ENCODE results near the gene TUBA4B. TPM values are rescaled to one million over a fixed set of nuclear protein-coding genes. Genes with fewer than 3 reads are reported as not detected.

The TUBA4B gene
- total RNA-seq, 1 donor from 2014 or later, result not detected

DNA sequence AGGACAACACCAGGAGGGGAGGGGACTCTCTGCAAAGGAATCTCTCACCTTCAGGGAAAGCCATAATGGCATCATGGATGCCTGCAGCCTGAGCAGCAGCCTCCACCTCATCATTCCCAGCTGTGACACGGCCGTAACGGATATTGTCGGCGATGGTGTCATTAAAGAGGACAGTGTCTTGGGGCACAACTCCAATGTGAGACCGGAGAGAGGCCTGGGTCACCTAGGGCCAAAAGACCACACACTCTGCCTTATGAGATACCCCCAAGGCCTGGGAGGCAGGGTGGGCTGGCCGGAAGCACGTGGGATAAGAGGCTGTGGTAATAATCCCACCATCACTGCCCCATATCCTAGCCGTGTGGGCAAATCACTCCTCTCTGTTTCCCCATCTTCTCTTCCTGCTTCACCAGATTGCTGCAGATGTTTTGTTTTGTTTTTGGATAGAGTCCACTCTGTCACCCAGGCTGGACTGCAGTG is 42.1 kb upstream of the TUBA4B start:
- intact Hi-C loops (cut with micrococcal nuclease), result no loop called here
- Histone ChIP-seq H3K4me1 (peaks cover 25% of the 10 kb centered on the region), H3K27me3 (ENCODE audit: low read depth) (no peaks in the 10 kb centered on the region), H3K4me3 (no peak overlapping the region), H3K9me3 (replicated peaks) (no peaks in the 10 kb centered on the region), H3K36me3 (peaks cover 72% of the 10 kb centered on the region), H3K27ac (replicated peaks) (no peak overlapping the region)
- TF ChIP-seq, protein P1, sequence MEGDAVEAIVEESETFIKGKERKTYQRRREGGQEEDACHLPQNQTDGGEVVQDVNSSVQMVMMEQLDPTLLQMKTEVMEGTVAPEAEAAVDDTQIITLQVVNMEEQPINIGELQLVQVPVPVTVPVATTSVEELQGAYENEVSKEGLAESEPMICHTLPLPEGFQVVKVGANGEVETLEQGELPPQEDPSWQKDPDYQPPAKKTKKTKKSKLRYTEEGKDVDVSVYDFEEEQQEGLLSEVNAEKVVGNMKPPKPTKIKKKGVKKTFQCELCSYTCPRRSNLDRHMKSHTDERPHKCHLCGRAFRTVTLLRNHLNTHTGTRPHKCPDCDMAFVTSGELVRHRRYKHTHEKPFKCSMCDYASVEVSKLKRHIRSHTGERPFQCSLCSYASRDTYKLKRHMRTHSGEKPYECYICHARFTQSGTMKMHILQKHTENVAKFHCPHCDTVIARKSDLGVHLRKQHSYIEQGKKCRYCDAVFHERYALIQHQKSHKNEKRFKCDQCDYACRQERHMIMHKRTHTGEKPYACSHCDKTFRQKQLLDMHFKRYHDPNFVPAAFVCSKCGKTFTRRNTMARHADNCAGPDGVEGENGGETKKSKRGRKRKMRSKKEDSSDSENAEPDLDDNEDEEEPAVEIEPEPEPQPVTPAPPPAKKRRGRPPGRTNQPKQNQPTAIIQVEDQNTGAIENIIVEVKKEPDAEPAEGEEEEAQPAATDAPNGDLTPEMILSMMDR (IDR thresholded peaks at IDR 0.05; ENCODE audit: borderline replicate concordance), result no peak
- DNase-seq, result no peak

DNA sequence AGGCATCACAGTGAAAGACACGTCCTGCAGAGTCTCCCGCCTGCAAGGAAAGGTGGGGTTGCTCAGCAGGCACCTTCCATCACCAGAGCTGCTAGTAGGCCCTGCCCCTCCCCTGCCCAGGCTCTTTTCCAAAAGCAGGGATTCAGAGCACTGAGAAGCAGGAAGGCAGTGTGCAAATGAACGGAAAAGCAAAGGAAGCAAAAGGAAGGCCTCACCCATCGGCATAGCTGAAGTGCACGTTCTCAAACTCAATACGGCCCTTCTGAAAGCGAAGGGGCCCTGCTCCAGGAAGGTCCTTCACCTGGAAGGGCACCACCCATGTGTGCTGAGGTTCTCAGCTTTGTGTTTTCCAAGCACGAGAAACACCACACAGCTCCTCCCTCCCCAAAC is 40.0 kb upstream of the TUBA4B start:
- intact Hi-C loops (cut with micrococcal nuclease), result no loop called here
- H3K27me3 ChIP-seq (ENCODE audit: low read depth), result no peaks in the 10 kb centered on the region
- TF ChIP-seq, protein P1 (IDR thresholded peaks at IDR 0.05; ENCODE audit: borderline replicate concordance), result no peak
- H3K4me3 ChIP-seq, result no peak overlapping the region
- DNase-seq, result no peak
- H3K36me3 ChIP-seq, result peaks cover 74% of the 10 kb centered on the region
- H3K27ac ChIP-seq (replicated peaks), result no peak overlapping the region
- peaks cover 25% of the 10 kb centered on the region for H3K4me1 ChIP-seq
- H3K9me3 ChIP-seq (replicated peaks), result no peaks in the 10 kb centered on the region

DNA sequence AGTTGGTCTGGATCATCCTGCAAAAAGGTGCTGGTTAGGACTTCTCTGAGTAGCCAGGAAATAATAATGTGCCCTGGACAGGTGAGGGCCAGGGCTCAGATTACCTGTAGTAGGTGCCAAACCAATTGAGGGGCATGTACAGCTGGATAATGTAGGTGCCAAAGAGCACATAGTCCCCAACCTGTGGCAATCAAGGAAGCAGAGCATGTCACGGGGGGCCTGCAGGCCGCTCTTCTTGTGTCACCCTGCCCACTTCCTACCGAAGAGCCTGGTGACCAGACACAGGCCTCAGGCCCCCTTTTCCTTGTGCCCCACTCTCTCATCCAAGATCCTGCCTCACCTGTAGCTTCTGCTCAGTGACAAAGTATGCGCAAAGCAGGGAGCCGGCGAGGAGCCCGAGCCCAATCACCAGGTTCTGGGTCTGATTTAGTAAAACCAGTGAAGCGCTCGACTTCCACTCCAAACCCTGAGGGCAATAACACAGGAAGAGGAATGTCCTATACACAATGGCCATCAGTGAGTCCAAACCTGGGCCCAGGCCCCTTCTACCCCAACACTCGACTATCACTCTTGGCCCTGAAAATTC is 39.5 kb upstream of the TUBA4B start:
- H3K27me3 ChIP-seq (ENCODE audit: low read depth), result no peaks in the 10 kb centered on the region
- intact Hi-C loops (cut with micrococcal nuclease), result no loop called here
- no peak for DNase-seq
- H3K4me3 ChIP-seq, result no peak overlapping the region
- H3K36me3 ChIP-seq, result peaks cover 68% of the 10 kb centered on the region
- TF ChIP-seq, protein P1 (IDR thresholded peaks at IDR 0.05; ENCODE audit: borderline replicate concordance), result no peak
- H3K4me1 ChIP-seq, result peaks cover 25% of the 10 kb centered on the region
- H3K27ac ChIP-seq (replicated peaks), result no peak overlapping the region
- no peaks in the 10 kb centered on the region for H3K9me3 ChIP-seq (replicated peaks)

DNA sequence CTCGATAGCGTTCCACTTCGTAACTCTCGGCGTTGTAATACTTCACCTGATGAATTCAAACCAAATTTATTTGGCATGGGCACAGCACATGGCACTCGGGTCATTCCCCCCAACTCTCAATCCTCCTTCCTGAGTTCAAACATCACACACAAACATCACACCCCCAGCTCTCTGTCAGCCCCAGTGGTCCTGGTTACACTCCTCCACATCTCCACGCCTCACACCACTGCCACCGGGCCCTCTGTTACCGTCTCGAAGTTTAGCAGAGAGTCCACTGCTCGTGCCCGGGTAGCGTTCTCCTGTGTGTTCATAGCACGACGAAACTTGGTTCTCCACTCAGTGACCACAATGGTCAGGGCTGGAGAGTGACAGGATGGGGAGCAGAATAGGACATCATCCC is 38.9 kb upstream of the TUBA4B start:
- no peak overlapping the region for H3K27ac ChIP-seq (replicated peaks)
- TF ChIP-seq, protein P1 (IDR thresholded peaks at IDR 0.05; ENCODE audit: borderline replicate concordance), result no peak
- peaks cover 62% of the 10 kb centered on the region for H3K36me3 ChIP-seq
- H3K4me1 ChIP-seq, result peaks cover 25% of the 10 kb centered on the region
- intact Hi-C loops (cut with micrococcal nuclease), result no loop called here
- no peak for DNase-seq
- H3K27me3 ChIP-seq (ENCODE audit: low read depth), result no peaks in the 10 kb centered on the region
- no peak overlapping the region for H3K4me3 ChIP-seq
- no peaks in the 10 kb centered on the region for H3K9me3 ChIP-seq (replicated peaks)

GRCh38 chr2:219214786-219215185 is 38.3 kb upstream of the TUBA4B start:
- Histone ChIP-seq H3K4me1 (peaks cover 32% of the 10 kb centered on the region), H3K4me3 (no peak overlapping the region), H3K27me3 (ENCODE audit: low read depth) (no peaks in the 10 kb centered on the region), H3K9me3 (replicated peaks) (no peaks in the 10 kb centered on the region), H3K27ac (replicated peaks) (no peak overlapping the region), H3K36me3 (peaks cover 60% of the 10 kb centered on the region)
- TF ChIP-seq, protein P1 (IDR thresholded peaks at IDR 0.05; ENCODE audit: borderline replicate concordance), result no peak
- intact Hi-C loops (cut with micrococcal nuclease), result no loop called here
- no peak for DNase-seq
